GM21786 (cell line): ENCODE measurements around the gene STAM.
"Not testable (repeated sequence)": the region's sequence is repeated elsewhere in the genome, so short reads cannot be mapped to it uniquely, and the experiment has no call there.

Source experiments
- ATAC-seq: cut with Tn5 transposase; IDR thresholded peaks from one replicate; pipeline ENCODE4 v1.9.1; 2021; ENCODE audit not compliant: unreplicated experiment

STAM gene

GRCh38 chr10:17722317-17723014 is 78.5 kb downstream of the STAM start:
- not testable (repeated sequence) for ATAC-seq

GRCh38 chr10:17725703-17726102 is 81.8 kb downstream of the STAM start:
- ATAC-seq = no peak

DNA sequence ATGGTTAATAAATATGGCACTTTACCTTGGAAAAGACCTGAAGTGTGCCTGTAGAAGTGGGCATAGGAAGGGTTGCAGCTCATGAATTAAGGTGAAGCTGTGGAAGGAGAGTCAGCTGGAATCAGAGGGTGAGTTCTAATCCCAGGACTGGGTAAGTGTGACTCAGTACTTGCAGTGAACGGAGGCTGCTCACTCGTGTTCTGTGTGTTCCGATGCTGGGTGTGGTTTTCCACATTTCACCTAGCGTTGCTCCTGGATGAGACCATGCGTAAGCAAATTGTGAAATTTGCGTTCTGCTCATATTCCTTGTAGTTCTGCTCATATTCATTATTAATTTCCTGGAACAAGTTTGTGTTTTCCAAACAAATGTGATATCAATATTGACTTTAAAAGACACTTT is 85.7 kb downstream of the STAM start:
- ATAC-seq = no peak

- no peak for ATAC-seq
Measured at GRCh38 chr10:17730667-17731066, 86.7 kb downstream of the STAM start.

GRCh38 chr10:17731331-17732020 is 87.5 kb downstream of the STAM start:
- no peak for ATAC-seq

- ATAC-seq = no peak
Measured at GRCh38 chr10:17733620-17734019, 89.7 kb downstream of the STAM start.

GRCh38 chr10:17734432-17735080 is 90.6 kb downstream of the STAM start:
- no peak for ATAC-seq

DNA sequence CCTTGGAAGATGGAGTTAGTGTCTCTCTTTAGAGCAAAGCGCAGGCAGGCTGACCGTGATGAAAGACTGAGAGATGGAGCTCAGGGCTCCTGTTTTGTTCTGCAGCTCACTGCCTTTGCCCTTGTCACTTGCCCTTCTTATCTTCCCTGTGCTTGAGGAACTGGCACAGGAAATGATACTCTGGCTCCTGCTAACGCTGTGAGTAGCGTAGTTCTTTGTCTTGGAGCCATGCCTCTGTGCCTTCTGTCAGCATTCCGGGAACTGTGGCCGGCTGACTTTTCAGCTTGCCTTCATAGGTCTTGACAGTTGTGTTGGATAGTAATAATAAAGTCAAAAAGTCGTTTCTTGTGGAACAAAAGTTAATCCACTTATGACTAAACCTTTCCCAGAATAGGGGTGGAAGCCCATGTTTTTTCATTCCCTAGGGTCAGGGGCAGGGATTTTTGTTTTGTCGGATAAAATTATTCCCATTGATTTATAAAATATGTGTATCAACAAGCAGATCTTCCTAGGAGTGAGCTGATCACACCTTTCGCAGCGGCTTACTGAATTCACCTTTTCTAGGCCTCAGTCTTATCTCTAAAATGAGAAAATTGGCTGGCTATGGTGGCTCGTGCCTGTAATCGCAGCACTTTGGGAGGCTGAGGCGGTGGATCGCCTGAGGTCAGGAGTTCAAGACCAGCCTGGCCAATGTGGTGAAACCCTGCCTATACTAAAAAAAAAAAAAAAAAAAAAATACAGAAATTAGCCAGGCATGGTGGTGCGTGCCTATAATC is 91.4 kb downstream of the STAM start:
- ATAC-seq = no peak

- no peak for ATAC-seq
Measured at GRCh38 chr10:17736223-17736622, 92.3 kb downstream of the STAM start.

- ATAC-seq = no peak
Measured at GRCh38 chr10:17737027-17737965, 93.3 kb downstream of the STAM start.

DNA sequence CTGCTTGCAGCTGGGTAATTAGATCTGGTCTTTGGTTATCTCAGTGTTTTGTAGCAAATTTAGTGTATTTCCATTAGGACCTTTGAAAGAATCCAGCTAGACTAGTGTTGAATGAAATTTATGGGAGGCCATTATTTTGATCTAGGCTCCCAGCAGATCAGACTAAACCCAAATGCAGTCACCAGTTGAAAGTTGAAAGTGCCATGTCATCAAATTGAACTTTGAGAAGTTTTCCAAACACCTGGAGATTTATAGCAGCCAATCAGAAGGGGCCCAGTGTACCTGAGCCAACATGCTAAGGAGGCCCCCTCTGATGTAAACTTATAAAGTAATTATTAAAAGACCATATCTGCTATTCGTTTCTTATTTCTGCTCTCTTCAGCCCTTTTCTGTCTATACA is 96.7 kb downstream of the STAM start:
- ATAC-seq = no peak

- no peak for ATAC-seq
Measured at GRCh38 chr10:17742918-17743317, 99.0 kb downstream of the STAM start.

DNA sequence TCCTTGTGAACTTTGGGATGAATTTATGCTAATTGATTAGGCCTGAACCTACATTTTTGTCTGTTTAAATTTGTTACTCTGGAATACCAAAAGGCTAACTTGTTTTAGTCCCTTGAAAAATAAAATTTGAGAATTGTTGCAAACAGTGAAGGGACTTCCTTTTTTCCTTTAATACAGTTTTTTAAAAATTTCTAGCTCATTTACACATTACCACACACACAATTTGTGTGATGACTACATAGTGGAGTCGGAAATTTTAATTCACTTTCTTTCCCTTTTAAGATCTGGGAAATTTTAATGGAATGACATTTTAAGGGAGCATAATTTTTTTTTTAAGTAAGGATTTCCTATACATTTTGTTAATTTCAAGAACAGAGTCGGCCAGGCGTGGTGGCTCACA is 99.5 kb downstream of the STAM start:
- no peak for ATAC-seq

DNA sequence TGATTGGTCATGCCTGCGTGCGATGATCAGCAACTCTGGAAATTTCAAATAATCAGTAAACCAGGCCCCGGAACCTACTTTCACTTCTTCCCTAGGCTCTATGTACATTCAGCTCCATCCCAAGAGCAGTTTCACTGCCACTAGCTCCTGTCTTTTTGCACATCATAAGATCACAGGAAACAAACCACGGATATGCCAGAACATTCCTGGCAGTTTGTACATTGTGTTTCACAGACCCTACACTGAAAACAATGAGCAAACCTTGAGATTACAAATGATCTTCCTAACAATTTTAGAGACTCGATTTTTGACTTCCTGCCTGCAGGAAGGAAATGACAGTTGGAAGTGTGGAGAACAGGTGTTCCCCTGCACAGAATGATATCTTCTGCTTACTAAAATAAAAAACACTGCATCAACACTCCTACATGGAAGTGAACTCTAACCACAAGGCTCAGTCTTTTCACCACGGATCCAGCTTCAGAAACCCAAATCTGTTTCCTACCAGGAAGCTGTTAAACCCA is 100.5 kb downstream of the STAM start:
- ATAC-seq = no peak

GRCh38 chr10:17747883-17748550 is 104.1 kb downstream of the STAM start:
- no peak for ATAC-seq

- no peak for ATAC-seq
Measured at GRCh38 chr10:17749890-17750289, 105.9 kb downstream of the STAM start.

DNA sequence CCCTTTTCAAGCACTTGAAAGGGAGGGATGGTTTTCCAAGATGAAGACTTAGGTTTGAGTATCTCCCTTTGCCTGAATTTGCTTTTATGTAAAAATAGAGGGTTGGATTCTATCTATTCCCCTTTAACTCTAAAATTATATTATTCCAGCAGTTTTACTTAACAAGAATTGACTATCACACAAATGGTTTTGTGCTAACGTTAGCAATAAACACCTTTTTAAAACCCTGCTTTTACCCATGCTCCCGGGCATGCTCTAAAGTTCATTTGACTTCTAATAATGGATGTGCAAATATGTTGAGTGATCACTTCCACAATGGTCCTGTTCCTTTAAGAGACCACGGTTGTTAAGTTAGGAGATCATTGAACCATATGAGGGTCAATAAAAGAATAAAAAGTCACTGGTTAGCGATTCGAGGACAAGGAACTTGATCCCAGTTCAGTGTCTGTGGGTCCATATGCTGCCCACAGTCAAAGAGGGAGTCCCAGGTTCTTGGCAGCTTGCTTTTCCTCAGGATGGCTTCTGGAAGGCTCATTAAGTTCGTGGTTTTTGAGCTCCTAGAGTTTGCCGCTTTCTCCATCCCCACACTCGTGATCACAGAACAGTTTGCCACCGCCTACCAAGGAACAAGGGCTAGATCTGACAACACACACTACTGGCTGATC is 108.0 kb downstream of the STAM start, which contains the start of gene TMEM236:
Gene TMEM236, plus strand, starts transcription at position 421 of the 665 bp plus-strand sequence. Its CDS starts 95 bp downstream, at position 516.
- no peak for ATAC-seq

DNA sequence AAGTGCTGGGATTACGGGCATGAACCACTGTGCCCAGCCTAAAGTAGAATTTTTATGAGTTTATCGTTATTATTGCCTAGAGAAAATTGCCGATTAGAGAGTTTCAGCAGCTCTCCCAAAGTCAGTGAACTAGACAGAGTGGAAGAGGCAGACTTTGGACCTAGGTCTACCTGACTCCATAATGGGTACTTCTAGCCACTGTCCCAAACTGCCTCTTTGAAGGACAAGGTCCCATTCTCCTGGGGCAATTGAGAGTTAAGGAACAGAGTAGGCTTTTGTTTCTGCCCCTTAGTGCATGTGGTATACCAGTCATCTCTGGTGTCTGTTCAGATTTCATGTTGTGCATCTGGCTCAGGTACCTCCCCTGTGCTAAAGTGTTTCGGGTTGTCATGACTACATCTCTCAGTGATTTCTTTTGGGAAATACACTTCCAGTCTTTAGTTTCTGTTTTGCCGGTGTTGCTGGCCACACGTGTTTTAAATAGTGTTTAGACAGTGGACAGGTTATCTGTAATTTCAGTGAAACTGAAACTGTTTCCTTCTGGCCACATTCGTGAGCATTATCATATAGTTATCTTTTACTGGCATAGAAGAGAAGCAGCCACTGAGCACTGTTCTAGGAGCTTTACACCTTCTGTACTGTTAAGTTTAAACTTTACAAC is 112.7 kb downstream of the STAM start:
- peak; percentile 98 for ATAC-seq
